Measurements from ENCODE around the gene MCTP1.

Gene MCTP1

DNA sequence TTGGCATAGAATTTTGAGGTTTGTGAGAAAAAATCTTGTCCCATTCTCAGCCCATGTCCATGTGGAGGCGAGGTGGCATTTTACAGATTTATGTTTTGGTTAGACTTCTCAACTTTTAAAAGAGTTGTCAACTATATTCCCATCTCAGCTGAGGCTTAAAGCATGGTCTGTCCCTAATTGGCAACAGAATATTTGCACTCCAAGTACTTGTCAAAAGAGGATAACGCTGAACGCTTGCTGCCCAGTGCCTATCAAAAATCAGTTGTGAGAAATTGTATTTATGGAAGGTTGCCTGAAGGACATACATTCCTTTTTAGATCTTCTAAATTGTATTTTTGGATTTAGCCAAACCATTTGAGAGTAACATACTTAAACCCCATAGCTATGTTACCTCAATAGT is 464.4 kb downstream of the MCTP1 start:
- FAIRE-seq = no peak
- no peak for DNase-seq (ENCODE audit: low spot score)

DNA sequence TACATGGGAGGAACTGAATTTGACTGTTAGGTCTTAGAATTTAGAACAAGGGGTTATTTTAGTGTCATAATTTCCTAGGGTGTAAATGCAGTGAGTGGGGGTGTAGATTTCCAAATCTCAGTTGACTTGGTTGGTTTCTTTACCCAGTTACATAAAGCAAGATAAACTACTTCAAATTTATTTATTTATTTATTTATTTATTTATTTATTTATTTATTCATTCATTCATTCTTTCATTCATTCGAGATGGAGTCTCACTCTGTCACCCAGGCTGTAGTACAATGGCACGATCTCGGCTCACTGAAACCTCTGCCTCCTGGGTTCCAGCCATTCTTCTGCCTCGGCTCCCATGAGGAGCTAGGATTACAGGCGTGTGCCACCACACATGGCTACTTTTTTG is 466.0 kb downstream of the MCTP1 start:
- DNase-seq (ENCODE audit: low spot score) (no peak), FAIRE-seq (no peak)

DNA sequence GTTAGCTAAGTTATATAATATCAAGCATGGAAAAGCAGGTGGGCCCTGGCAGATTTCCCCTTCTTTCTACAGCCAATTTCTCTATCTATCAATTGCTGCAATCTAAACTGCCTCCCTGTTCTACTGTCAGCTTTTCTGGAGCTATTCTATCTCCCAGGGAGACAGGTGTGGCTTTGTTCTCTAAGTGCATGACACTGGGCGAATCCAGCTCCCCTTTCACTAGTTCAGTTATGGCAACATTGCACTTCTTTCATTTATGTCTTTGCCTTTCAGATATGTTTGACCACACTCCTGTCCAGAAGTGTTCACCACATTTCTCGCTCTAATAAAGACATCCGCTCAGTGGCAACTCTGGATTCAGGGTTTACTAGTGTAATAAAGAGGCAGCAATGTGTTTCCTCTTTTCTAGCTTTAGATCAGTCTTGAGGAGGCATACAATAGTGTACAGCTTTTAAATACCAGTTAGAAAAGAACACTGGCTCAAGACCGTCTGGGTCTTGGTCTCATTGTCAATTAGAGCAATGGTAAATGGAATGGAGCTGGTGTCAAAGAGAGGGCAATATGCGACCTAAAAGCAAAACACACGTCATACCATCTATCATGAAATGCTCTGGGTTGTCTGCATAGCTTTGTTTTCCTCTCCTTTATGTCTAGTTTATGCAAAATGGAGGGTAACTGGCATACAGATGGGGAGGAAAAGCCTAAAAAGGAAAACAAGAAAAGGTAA is 469.4 kb downstream of the MCTP1 start:
- FAIRE-seq = no peak
- no peak for DNase-seq (ENCODE audit: low spot score)

DNA sequence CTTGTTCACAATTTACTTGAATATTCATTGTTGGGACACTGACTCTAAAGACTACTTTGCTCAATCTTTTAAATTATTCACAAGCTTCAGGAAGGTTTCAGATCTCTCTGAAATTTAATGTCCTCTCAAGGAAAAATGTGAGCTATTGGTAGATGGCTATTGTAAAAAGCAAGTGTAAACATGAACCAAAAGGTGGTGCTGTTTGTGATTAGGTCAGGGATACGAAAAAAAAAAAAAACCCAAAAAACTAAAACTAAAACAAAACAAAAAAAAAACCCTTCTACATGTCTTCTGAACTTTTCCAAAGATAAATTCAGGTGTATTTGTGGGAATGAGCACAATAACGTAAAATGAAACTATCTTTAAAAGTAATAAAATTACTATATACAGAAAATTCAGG is 472.7 kb downstream of the MCTP1 start:
- FAIRE-seq = no peak
- no peak for DNase-seq (ENCODE audit: low spot score)

DNA sequence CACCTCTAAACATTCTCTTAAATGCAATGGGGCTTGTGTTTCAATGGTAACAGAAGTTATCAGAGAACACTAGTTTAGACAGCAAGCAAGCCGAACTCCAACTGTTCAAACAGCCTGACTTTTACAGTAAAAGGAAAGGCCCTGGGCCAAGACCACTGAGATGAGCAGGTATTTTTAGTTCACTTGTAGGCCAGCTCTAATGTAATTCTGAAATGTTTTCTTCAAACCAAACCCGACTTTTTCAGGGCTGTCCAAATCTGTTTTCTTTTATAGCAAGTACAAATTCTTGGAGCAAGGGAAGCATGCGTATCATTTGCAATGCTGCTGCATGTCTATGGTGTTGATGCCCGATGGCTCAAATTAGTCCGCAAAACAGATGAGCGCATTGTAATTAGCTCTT is 473.6 kb downstream of the MCTP1 start:
- DNase-seq (ENCODE audit: low spot score) (no peak), FAIRE-seq (no peak)

DNA sequence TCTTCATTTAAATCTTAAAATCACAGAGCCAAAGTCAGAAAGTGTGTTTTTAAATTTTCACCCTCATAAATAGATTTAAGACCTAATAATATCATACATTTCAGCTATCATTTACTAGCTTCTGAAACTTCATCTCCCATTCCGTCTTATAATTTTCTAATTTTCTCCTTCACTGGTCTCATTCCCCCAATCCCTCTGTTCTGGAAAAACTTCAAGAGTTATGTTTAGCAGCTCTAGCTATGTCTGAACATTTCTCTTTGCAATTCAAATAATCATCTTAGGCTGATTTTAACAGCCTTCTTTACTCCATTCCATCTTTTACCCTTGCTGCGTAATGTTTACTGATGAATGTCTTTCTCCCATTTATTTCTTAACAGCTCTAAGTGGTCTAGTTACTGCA is 474.0 kb downstream of the MCTP1 start:
- FAIRE-seq (no peak), DNase-seq (ENCODE audit: low spot score) (no peak)

DNA sequence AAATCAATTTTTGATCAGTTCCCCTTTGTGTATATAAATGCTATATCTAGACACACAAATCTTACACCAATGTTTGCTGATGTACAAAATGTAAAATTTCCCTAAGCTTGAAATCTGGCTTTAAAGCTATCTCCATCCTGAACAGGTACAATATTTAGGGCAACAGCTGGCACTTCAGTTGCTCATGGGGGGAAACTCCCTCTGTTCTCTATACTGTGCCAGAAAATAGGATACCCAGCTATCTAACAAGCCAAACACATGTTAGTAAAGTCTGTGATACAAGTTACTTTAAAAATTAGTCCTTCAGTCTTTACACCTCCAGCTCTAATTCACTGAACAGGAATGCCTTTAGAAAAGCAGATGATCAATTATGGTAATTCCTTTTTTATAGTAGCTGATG is 474.6 kb downstream of the MCTP1 start:
- FAIRE-seq = no peak
- DNase-seq (ENCODE audit: low spot score) = no peak

DNA sequence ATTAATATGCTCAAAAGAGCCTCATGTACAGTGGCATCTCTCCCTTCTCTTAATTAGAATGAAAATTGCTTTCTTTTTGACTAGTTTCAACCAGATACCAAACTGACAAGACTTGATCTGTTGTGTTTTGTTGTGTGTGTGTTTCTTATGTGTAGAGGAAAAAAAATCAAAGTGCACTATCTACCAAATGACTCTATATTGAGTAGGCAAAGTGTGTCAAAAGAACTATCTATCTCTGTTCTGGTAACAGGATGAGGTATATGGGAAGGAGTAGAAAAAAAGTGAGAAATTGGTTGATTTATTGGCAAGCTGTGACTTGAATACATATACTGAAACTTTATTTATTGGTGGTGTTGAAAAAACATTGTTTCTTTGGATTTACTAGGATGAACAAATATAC is 476.4 kb downstream of the MCTP1 start:
- FAIRE-seq = no peak

DNA sequence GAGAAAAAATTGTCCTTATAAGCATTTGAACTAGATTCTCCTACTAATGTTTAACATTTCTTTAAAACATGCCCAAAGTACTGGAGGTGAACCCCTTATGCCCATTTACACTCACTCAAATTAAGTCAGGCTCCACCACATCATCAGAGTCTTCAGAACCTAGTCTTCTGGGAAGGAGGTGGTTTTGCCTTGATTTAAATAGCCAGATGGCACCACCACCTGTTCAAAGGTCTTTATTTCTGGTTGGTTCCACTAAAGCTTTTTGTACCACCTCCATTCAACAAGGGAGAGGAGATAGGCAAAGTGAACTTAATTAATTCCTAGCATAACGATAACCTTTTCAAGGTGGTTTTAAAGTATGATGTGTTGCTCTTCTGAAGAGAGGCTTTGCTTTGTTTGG is 476.9 kb downstream of the MCTP1 start:
- DNase-seq (ENCODE audit: low spot score) (no peak), FAIRE-seq (no peak)

More for the DNA sequence above, 476.4 kb downstream of the MCTP1 start:
- DNase-seq (ENCODE audit: low spot score) = no peak

DNA sequence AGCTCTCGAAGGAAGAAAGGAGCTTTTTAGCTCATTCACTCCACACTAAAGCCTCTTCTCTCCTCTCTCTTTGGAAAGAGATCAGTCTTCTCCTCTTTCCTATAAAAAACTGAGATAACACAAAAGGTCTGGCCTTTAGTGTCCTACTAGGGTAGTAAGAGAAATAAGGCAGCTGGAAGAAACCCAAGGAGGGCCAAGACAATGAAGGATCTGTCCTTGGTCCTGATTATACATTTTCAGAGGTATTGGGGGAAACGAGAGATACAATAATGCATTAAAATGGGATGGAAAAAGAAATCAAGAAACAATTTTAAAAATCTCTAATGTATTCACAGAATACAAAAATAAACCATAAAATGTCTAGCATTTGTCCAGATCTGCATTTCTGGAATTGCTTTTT is 482.4 kb downstream of the MCTP1 start:
- DNase-seq (ENCODE audit: low spot score) (no peak), FAIRE-seq (no peak)

DNA sequence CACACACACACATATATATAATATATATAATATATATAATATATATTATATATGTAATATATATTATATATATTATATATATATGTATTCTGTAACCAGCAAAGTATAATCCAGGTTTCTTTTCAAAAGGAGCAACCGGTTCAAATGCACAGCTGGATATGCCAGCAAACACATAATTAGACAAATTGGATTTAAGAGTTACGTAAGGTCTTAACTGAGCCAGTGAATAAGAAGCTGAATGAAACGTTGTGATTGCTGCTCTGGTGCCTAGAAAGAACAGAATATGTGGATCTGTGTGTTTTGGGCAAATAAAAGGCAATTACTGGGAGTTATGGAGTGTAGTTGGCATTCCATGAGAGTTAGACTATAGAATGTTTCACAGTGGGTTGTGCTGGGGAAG is 488.3 kb downstream of the MCTP1 start:
- peak; percentile 93 for FAIRE-seq
- DNase-seq (ENCODE audit: low spot score) = no peak

DNA sequence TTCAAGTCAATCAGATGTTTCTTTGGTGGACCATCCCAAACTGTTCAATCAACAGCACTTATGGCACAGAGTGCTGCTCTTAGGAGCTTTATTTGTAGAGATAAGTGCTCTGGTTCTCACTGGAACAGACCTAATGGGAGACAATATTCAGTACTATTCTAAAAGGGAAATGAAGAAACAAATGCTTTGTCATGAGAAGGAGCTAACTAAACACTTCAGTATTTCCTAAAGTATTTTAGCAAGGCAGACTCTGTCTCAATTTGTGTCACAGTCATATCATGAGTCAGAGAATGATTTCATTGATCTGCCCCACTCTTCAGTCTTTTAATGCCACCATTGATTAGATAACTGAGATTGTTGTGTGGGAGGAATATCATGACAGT is 491.1 kb downstream of the MCTP1 start:
- no peak for DNase-seq (ENCODE audit: low spot score)
- FAIRE-seq = no peak

DNA sequence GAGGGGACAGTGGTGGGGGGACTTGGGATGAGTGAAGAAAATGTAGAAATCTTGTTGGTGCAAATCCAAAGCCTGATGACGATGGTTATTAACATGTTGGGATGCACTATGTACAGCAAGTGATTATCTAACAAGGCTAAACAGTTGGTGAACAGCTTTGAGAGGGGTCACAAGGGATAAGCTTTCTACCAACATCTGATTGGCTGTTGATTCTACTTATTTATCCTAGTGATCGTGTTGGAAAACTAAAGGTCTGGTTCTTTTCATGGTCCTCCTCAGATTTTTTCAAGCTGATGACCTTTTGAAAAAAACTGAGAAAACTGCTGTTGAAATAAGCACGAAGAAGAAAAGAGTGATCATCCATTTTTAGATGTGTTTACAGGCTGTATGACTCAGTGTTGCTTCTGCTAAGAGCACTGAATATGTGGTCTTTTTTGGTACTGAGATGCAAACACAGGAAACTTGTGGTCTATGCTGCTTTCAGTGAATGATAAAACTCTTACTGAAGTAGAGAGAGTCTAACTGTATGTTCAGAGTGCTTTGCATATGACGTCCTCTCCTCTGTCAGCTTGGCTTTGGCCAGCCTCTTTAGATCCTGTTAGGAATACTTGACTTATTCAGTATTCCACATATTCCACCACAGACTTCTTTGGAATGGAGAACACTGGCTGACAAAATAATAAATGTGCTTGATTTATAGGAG is 491.6 kb downstream of the MCTP1 start:
- DNase-seq (ENCODE audit: low spot score) (peak; percentile 4), FAIRE-seq (no peak)

DNA sequence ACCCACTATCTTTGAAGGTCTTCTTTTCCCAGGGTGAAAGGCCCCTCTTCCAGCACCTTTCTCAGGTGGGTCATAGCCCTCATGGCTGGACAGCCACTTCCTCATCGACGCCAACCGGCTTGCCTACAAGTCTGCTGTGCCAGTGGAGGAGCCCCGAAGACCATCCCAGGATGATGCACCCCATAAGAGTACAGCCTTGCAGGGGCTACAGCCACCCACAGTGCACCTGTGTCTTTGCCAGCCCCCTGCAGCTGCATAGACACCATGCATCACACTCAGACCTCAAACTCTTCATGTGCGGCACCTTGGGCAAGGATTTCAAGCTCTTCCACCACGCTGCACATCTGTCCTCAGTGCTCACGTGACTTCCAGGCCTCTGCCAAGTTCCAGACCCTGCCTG is 493.1 kb downstream of the MCTP1 start:
- DNase-seq (ENCODE audit: low spot score) (no peak), FAIRE-seq (no peak)

DNA sequence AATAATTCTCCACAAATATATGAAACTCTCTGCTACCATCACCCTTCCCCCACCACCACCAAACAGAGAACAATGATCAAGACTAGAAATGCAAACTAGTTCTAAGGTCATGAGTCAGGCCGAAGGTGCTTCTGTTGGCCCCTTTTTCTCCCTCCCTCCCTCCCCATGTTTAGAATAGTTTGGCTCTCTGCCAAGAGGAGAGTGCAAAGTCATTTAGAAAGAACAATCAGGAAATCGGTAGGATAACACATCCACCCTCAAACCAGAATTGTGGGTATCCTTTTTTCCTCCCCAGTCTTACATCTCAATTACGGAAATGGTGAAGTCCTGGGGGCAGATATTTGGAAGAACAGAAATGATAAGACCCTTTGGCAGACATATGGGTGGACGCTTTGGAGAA is 496.4 kb downstream of the MCTP1 start:
- no peak for FAIRE-seq

DNA sequence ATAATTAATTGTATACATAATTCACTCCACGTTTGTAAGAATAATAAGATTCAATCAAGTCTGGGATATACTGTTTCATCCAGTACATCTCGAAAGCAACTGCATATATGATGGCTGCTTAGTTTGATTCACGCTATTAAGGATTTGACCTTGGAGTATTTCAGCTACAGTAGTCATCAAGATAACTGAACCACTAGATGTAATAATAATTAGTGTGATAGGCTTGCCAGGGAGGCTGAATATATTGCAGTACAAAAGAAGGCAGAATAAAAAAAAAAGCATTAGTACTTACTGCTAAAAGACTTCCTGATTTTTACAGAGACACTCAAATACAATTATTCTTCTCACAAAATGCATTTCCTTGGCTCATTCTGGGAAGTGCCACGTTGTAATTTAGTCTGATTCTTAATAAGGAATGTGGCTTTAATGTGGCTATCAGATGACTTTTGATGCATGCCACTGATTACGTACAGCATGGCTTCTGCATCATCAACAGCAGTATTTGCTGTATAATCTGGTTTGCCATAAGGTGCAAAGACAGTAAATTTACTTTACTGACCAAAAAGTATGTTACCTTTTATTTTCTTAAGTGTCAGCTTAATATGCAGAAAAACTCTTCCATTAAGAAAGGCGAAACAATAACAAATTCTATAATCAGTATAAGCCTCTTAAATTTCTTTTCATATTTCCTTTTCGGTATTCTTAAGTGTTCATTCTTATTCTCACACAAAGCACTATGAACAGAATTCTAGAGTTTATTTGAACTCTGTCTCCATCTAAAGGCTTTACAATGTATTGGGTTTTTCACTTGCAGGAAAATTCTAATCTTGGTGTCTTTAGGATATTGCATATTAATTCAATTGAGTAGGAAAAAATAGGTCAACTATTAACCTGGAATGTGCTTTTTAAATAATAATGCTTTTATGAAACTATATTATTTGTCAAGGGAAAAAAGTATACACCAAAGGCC is 500.1 kb downstream of the MCTP1 start:
- no peak for DNase-seq (ENCODE audit: low spot score)
- no peak for FAIRE-seq

More for the DNA sequence above, 496.4 kb downstream of the MCTP1 start:
- no peak for DNase-seq (ENCODE audit: low spot score)

DNA sequence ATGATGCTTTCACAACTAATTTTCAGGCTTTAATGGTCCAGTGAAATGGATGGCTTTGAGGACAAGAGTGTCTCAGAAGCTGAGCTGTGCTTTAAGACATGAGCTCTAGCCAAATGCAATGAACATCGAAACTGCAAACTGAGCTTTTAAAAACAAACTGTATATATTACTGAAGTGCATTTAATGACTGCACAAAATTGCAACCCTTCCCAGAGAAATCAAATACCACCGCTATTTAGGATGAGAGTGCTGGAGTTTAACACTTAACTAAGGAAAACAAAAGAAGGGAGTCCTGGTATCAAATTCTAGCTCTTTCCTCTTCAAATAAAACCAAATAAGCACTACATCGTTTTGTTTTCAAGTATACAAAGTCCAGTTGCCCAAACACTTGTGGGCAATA is 502.5 kb downstream of the MCTP1 start:
- FAIRE-seq (no peak), DNase-seq (ENCODE audit: low spot score) (no peak)

DNA sequence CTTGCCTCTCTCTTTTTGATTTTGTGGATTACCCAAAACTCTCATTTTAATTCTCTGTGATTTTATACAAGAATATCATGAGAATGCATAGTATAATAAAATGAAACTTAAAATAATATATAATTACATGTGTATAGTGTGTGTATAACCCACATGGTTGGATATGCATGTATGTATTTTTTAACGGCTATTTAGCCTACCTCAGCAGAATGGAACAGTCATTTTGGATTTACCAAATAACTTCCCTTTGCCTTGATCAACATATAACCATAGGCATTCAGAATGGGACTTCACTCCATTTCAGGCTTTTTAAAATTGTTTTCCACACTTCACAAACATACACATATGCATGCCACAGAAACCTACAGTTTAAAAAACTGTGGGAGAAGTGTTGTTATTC is 505.2 kb downstream of the MCTP1 start:
- FAIRE-seq (no peak), DNase-seq (ENCODE audit: low spot score) (no peak)

DNA sequence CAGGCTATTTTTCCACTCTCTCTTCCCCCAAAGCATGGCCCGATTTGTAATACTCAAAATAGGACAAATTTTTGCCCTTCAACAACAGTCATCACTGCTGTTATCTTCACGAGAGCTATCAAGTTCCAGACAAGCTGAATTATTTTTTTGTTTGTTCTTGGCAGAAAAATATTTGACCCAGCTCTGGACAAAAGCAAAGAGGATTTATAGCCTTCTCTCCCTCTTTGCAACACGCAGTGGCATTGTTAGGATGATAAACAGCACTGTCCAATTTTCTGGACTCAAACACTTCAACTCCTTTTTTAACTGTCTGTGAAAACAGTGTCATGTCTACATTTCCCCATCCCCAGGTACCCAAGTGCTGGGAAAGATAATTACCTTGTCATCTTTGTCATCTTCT is 506.2 kb downstream of the MCTP1 start:
- FAIRE-seq (no peak), DNase-seq (ENCODE audit: low spot score) (no peak)

DNA sequence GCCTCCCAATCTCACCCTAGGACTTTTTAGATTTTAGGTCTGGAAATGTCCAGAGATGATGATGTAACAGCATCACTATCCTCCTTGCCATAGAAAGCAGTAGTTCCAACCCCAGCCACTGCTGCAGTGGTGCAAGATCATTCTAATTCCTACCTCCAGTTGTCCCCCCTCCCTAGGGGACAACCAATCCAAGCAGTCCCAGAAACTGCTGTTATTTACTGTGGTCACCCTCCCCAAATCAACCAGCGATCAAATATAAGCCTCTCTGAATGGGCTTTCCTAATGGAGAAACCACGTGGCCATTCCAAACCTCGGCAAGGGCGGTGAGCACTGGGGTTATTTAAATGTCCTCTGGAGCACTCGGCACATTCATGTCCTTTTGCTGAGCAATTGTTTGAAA is 506.6 kb downstream of the MCTP1 start:
- FAIRE-seq (no peak), DNase-seq (ENCODE audit: low spot score) (no peak)

DNA sequence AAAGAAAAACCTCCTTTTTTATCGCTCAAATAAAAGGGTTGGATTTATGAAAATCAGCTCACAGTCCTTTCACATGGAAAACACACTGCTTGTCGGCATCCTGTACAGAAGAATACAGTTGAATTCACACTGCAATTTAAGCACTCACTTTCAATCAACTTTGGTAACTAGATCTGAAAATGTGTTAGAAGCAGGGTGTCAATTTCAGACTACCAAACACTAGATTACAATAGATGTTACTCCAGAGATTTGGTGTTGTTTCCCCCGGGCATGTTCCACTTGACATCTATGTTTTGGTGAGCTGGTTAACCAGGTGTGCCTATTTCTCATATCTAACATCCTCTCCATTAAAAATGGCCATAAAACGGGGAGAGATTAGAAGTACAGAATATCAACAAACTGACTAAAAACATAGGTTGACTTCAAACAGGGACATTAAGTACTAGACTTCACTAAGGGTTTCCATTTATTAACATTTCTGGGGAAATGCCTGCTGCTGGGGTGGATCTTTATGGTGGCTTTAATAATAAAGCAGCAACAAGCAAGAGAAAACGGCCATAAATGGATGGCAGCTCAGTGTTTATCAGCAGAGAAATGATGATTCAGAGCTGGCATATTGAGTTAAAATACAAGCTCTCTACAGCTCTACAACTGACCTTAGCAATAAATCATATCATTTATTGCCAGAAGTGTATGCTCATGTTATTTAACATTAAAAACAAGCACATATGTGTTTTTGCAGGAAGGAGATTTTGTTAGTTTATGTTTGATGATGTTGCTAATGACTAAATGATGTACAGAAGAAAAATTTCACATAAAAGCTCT is 507.6 kb downstream of the MCTP1 start:
- DNase-seq (ENCODE audit: low spot score) = no peak
- FAIRE-seq = no peak
